ENCODE data around the gene CKS1B.

CKS1B gene

DNA sequence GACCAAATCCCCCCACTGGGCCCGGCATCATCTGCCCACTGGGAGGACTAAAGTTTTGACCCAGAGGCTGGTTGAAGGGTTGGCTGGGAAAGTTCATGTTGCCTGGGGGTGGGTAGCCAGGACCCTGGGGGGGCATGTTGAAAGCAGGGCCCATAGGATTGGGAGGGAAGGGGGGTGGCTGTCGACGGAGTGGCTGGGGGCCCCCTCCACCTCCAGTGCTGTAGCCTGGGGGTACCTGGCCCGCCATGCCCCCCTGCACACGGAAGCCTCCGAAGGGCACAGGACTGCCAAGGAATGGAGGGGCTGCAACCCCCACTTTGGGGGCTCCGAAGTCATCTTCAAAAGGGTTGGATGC, 15.1 kb upstream of the CKS1B start:
- no peak for ATAC-seq
- TF ChIP-seq TCF4 (CRISPR knock-in tag; IDR thresholded peaks at IDR 0.05; ENCODE audit: borderline replicate concordance) (no peak), ZFP3 (CRISPR knock-in tag; IDR thresholded peaks at IDR 0.05) (no peak), TSHZ2 (CRISPR knock-in tag; IDR thresholded peaks at IDR 0.05) (no peak), TOX (CRISPR knock-in tag; IDR thresholded peaks at IDR 0.05; ENCODE audit: borderline replicate concordance) (no peak), ZNF70 (CRISPR knock-in tag; IDR thresholded peaks at IDR 0.05) (no peak), CREB5 (CRISPR knock-in tag; IDR thresholded peaks at IDR 0.05; ENCODE audit: low read depth) (no peak), ESRRG (CRISPR knock-in tag; IDR thresholded peaks at IDR 0.05) (no peak), ARNTL (CRISPR knock-in tag; IDR thresholded peaks at IDR 0.05; ENCODE audit: borderline replicate concordance, low read depth) (no peak), ZNF565 (CRISPR knock-in tag; conservative IDR thresholded peaks at IDR 0.05; ENCODE audit: low read depth) (no peak), ZNF8 (CRISPR knock-in tag; IDR thresholded peaks at IDR 0.05) (no peak), SNAI2 (CRISPR knock-in tag; IDR thresholded peaks at IDR 0.05) (no peak), BACH2 (CRISPR knock-in tag; IDR thresholded peaks at IDR 0.05; ENCODE audit: borderline replicate concordance) (no peak)
- TF ChIP-seq, protein P1, sequence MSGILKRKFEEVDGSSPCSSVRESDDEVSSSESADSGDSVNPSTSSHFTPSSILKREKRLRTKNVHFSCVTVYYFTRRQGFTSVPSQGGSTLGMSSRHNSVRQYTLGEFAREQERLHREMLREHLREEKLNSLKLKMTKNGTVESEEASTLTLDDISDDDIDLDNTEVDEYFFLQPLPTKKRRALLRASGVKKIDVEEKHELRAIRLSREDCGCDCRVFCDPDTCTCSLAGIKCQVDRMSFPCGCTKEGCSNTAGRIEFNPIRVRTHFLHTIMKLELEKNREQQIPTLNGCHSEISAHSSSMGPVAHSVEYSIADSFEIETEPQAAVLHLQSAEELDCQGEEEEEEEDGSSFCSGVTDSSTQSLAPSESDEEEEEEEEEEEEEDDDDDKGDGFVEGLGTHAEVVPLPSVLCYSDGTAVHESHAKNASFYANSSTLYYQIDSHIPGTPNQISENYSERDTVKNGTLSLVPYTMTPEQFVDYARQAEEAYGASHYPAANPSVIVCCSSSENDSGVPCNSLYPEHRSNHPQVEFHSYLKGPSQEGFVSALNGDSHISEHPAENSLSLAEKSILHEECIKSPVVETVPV (CRISPR knock-in tag; IDR thresholded peaks at IDR 0.05), result no peak
- TF ChIP-seq, protein P2, sequence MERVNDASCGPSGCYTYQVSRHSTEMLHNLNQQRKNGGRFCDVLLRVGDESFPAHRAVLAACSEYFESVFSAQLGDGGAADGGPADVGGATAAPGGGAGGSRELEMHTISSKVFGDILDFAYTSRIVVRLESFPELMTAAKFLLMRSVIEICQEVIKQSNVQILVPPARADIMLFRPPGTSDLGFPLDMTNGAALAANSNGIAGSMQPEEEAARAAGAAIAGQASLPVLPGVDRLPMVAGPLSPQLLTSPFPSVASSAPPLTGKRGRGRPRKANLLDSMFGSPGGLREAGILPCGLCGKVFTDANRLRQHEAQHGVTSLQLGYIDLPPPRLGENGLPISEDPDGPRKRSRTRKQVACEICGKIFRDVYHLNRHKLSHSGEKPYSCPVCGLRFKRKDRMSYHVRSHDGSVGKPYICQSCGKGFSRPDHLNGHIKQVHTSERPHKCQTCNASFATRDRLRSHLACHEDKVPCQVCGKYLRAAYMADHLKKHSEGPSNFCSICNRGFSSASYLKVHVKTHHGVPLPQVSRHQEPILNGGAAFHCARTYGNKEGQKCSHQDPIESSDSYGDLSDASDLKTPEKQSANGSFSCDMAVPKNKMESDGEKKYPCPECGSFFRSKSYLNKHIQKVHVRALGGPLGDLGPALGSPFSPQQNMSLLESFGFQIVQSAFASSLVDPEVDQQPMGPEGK (CRISPR knock-in tag; IDR thresholded peaks at IDR 0.05; ENCODE audit: borderline replicate concordance), result no peak

- peak; percentile 1 for ATAC-seq
- TF ChIP-seq BACH2 (CRISPR knock-in tag; IDR thresholded peaks at IDR 0.05; ENCODE audit: borderline replicate concordance) (no peak), ZFP3 (CRISPR knock-in tag; IDR thresholded peaks at IDR 0.05) (no peak), POU6F1 (CRISPR knock-in tag; IDR thresholded peaks at IDR 0.05; ENCODE audit: borderline replicate concordance, low read depth) (no peak), ZNF565 (CRISPR knock-in tag; conservative IDR thresholded peaks at IDR 0.05; ENCODE audit: low read depth) (no peak), PPARA (CRISPR knock-in tag; IDR thresholded peaks at IDR 0.05; ENCODE audit: borderline replicate concordance) (no peak), ZNF8 (CRISPR knock-in tag; IDR thresholded peaks at IDR 0.05) (no peak), RARB (CRISPR knock-in tag; IDR thresholded peaks at IDR 0.05) (no peak), ZFP30 (CRISPR knock-in tag; IDR thresholded peaks at IDR 0.05) (no peak), TSHZ2 (CRISPR knock-in tag; IDR thresholded peaks at IDR 0.05) (no peak), ARNTL (CRISPR knock-in tag; IDR thresholded peaks at IDR 0.05; ENCODE audit: borderline replicate concordance, low read depth) (no peak), TCF4 (CRISPR knock-in tag; IDR thresholded peaks at IDR 0.05; ENCODE audit: borderline replicate concordance) (no peak), SNAI2 (CRISPR knock-in tag; IDR thresholded peaks at IDR 0.05) (no peak), TOX (CRISPR knock-in tag; IDR thresholded peaks at IDR 0.05; ENCODE audit: borderline replicate concordance) (no peak), ZC3H10 (CRISPR knock-in tag; IDR thresholded peaks at IDR 0.05) (no peak), CSDC2 (CRISPR knock-in tag; IDR thresholded peaks at IDR 0.05) (no peak), ZNF70 (CRISPR knock-in tag; IDR thresholded peaks at IDR 0.05) (no peak), OSR1 (CRISPR knock-in tag; IDR thresholded peaks at IDR 0.05) (no peak)
- TF ChIP-seq, protein P1 (CRISPR knock-in tag; IDR thresholded peaks at IDR 0.05), result no peak
- TF ChIP-seq, protein P2 (CRISPR knock-in tag; IDR thresholded peaks at IDR 0.05; ENCODE audit: borderline replicate concordance), result no peak
Measured at GRCh38 chr1:154960446-154961136, 13.9 kb upstream of the CKS1B start.
